Middle frontal gyrus (tissue), 1 donor: ENCODE results near the gene CLDN22.
"Not testable (repeated sequence)": the region's sequence is repeated elsewhere in the genome, so short reads cannot be mapped to it uniquely, and the experiment has no call there.

Source experiments
- DNase-seq: peaks from one replicate; pipeline ENCODE4 v3.0.0-alpha.2; 2015; ENCODE audit warnings: low spot score; ENCODE audit errors: extremely low spot score

Gene CLDN22

GRCh38 chr4:183347566-183347965, 27.5 kb upstream of the CLDN22 start:
- no peak for DNase-seq

- no peak for DNase-seq
Observed at GRCh38 chr4:183347146-183347545, 27.1 kb upstream of the CLDN22 start.

GRCh38 chr4:183345261-183345660, 25.2 kb upstream of the CLDN22 start:
- no peak for DNase-seq

GRCh38 chr4:183344523-183345255, 24.6 kb upstream of the CLDN22 start:
- no peak for DNase-seq

- DNase-seq, result no peak
Observed at GRCh38 chr4:183343730-183344129, 23.7 kb upstream of the CLDN22 start.

GRCh38 chr4:183342541-183343533, 22.8 kb upstream of the CLDN22 start:
- no peak for DNase-seq

- no peak for DNase-seq
Observed at GRCh38 chr4:183337833-183338232, 17.8 kb upstream of the CLDN22 start.

GRCh38 chr4:183337349-183337748, 17.3 kb upstream of the CLDN22 start:
- no peak for DNase-seq

GRCh38 chr4:183335369-183335940, 15.4 kb upstream of the CLDN22 start:
- no peak for DNase-seq

GRCh38 chr4:183333983-183334382, 13.9 kb upstream of the CLDN22 start:
- DNase-seq, result no peak

GRCh38 chr4:183333202-183333601, 13.1 kb upstream of the CLDN22 start:
- no peak for DNase-seq

- no peak for DNase-seq
Observed at GRCh38 chr4:183332447-183332846, 12.4 kb upstream of the CLDN22 start.

GRCh38 chr4:183330841-183331240, 10.8 kb upstream of the CLDN22 start:
- DNase-seq, result no peak

GRCh38 chr4:183329954-183330742, 10.1 kb upstream of the CLDN22 start:
- no peak for DNase-seq

- DNase-seq, result no peak
Observed at GRCh38 chr4:183329244-183329643, 9.2 kb upstream of the CLDN22 start.

- no peak for DNase-seq
Observed at GRCh38 chr4:183328832-183329231, 8.8 kb upstream of the CLDN22 start.

GRCh38 chr4:183327827-183328226, 7.8 kb upstream of the CLDN22 start:
- no peak for DNase-seq

GRCh38 chr4:183326853-183327252, 6.8 kb upstream of the CLDN22 start:
- DNase-seq, result no peak

- DNase-seq, result not testable (repeated sequence)
Observed at GRCh38 chr4:183326387-183326786, 6.3 kb upstream of the CLDN22 start.

GRCh38 chr4:183324619-183325018, 4.5 kb upstream of the CLDN22 start:
- no peak for DNase-seq

GRCh38 chr4:183324056-183324455, 4.0 kb upstream of the CLDN22 start:
- not testable (repeated sequence) for DNase-seq
